ENCODE data around the gene UPF1.

- TF ChIP-seq CTCF (conservative IDR thresholded peaks at IDR 0.05 in 1 of 2, IDR thresholded peaks at IDR 0.05 in 1 of 2; ENCODE audit: extremely low read depth in 1 of 2, insufficient read depth in 1 of 2, low read depth in 1 of 2, low read length in 2 of 2) (no peak), EZH2 (IDR thresholded peaks at IDR 0.05; ENCODE audit: borderline replicate concordance, low read length) (no peak)
Measured at GRCh38 chr19:18905058-18905456, 73.3 kb downstream of the UPF1 start.
